ENCODE results near the gene REXO1.

- TF ChIP-seq, protein P1, sequence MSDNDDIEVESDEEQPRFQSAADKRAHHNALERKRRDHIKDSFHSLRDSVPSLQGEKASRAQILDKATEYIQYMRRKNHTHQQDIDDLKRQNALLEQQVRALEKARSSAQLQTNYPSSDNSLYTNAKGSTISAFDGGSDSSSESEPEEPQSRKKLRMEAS (IDR thresholded peaks at IDR 0.05; ENCODE audit: insufficient read depth, insufficient read length) = no peak
- TF ChIP-seq POLR2A (IDR thresholded peaks at IDR 0.05; ENCODE audit: low read depth, low read length) = no peak
- TF ChIP-seq CTCF (IDR thresholded peaks at IDR 0.05; ENCODE audit: extremely low read depth in 1 of 2, insufficient read depth in 1 of 2, low read depth in 1 of 2, low read length in 2 of 2) = no peak
Observed at GRCh38 chr19:1818549-1819195, 29.6 kb downstream of the REXO1 start.

Measured in endothelial cell of umbilical vein (primary cell).